Psoas muscle (tissue), 8 donors: ENCODE results near the gene AP2M1. TPM values are rescaled to one million over a fixed set of nuclear protein-coding genes. Genes with fewer than 3 reads are reported as not detected.

Experiments used
- ATAC-seq, 4 donors: fragments of 200-7000 bp; cut with Tn5 transposase; one replicate each; pipeline ENCODE4 v1.9.1; 2020; ENCODE audit warnings: moderate library complexity in 3 of 4, mild to moderate bottlenecking in 2 of 4
- DNase-seq, 2 donors: peaks; one replicate each; pipeline ENCODE4 v3.0.0-alpha.2; 2020
- H3K27ac ChIP-seq: fragments of 200-600 bp; one replicate; pipeline ENCODE4 v1.8.0; 2022
- H3K27me3 ChIP-seq, 3 donors: fragments of 200-600 bp in 1 of 3; one replicate each; pipeline versions ENCODE4 v1.6.1 to v1.8.0; 2013 to 2022; ENCODE audit warnings: low read length in 2 of 3, mild to moderate bottlenecking in 2 of 3, moderate library complexity in 1 of 3; ENCODE audit not compliant: insufficient read depth in 3 of 3
- H3K36me3 ChIP-seq, 2 donors: fragments of 200-600 bp in 1 of 2; one replicate each; pipeline versions ENCODE4 v1.6.1 to v1.8.0; 2013 to 2022; ENCODE audit warnings: low read depth in 1 of 2, mild to moderate bottlenecking in 1 of 2, moderate library complexity in 1 of 2; ENCODE audit not compliant: insufficient read depth in 1 of 2
- H3K4me1 ChIP-seq: fragments of 200-600 bp; one replicate; pipeline ENCODE4 v1.8.0; 2022
- H3K4me3 ChIP-seq: fragments of 200-600 bp; one replicate; pipeline ENCODE4 v1.8.0; 2022; ENCODE audit warnings: mild to moderate bottlenecking
- H3K9me3 ChIP-seq: fragments of 200-600 bp; one replicate; pipeline ENCODE4 v1.8.0; 2022
- CTCF ChIP-seq: fragments of 200-600 bp; IDR thresholded peaks from one replicate; pipeline ENCODE4 v1.8.0; 2022; ENCODE audit warnings: antibody characterized with exemption
- WGBS, 3 donors: extraction: QIAGEN DNeasy Blood & Tissue Kit; methylation state at CpG; one replicate each; pipeline versions ENCODE4 v1.1.6 to v1.1.7; 2013; 5-methylcytosine and 5-hydroxymethylcytosine counted together
- intact Hi-C, 2 donors: fragments of 100-400 bp; cut with DNase I; formaldehyde crosslinking; loops; one replicate each; pipeline versions ENCODE4 v1.11.0 to v1.14.2; 2022
- polyA plus RNA-seq, 3 donors: library from polyadenylated mRNA; stranded (reverse); fragments of 200-250 nt; gene quantifications; one replicate each; pipeline ENCODE4 v1.2.3, GENCODE V29; 2013
- total RNA-seq, 4 donors: library from RNA; stranded (reverse); fragmentation: NEBNext Ultra II Directional in 2 of 4; extraction: Animal tissue kit (Norgen Biotek cat#: 25700) in 2 of 4; gene quantifications; one replicate each; pipeline versions ENCODE4 v1.2.1 to v1.2.4, GENCODE V29; 2021 to 2023
- donor health status: healthy with polysubstance abuse.
- donor health status: DM: no; HTN: no; CAD: no; lungs with moderate emphysema.
- donor health status: Bipolar disorder and iron deficiency.
- donor health status: healthy.
- donor health status: DM: yes; HTN: yes; CAD: no.
- donor health status: DM: no; HTN: no; CAD: no.
- donor health status: DM: no; HTN: no; CAD: no.
- donor health status: DM: yes; HTN: yes; CAD: no.

Gene AP2M1
- total and polyA plus RNA-seq, 7 donors = 157 to 299 (median 171) TPM

GRCh38 chr3:184135911-184136260 lies 38.8 kb upstream of the AP2M1 start:
- no peak for DNase-seq
- no peaks in the 10 kb centered on the region for H3K9me3 ChIP-seq
- H3K36me3 ChIP-seq = peaks cover 3 to 40% of the 10 kb centered on the region in 2 donors
- no peak for TF ChIP-seq CTCF
- ATAC-seq = no peak
- peaks cover 11% of the 10 kb centered on the region for H3K4me1 ChIP-seq
- H3K27me3 ChIP-seq = no peaks in the 10 kb centered on the region
- intact Hi-C loops = loop anchor here (2.0 to 5.0 kb wide), 4 partner anchors 19 to 239 kb away; partner anchors contain the start of genes DVL3 (in 1 of the 2) and PSMD2 (in 1 of the 2)
- 2 to 4% (median 2%) methylated on average over 9 of the region's 9 CpGs for WGBS, 3 donors
- peak overlapping the region; percentile 96 for H3K4me3 ChIP-seq
- peak overlapping the region; percentile 93 for H3K27ac ChIP-seq

DNA sequence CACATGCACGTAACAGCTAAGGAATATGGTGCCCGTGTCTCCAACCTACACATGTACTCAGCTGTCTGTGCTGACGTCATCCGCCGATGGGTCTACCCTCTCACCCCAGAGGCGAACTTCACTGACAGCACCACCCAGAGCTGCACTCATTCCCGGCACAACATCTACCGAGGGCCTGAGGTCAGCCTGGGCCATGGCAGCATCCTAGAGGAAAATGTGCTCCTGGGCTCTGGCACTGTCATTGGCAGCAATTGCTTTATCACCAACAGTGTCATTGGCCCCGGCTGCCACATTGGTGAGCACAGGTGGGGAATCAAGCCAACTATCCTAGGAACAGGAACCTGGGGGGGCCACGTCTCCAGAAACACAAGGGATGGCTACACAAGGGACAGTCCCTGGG lies 34.2 kb upstream of the AP2M1 start:
- ATAC-seq = no peak
- DNase-seq = no peak
- Histone ChIP-seq H3K27me3 (no peaks in the 10 kb centered on the region), H3K9me3 (no peaks in the 10 kb centered on the region), H3K4me3 (no peak overlapping the region), H3K27ac (no peak overlapping the region), H3K36me3 (peaks cover 31 to 86% of the 10 kb centered on the region in 2 donors), H3K4me1 (peaks cover 24% of the 10 kb centered on the region)
- no peak for TF ChIP-seq CTCF
- 81 to 91% (median 84%) methylated on average over 10 of the region's 10 CpGs for WGBS, 3 donors
- intact Hi-C loops = loop anchor here (5.0 to 10.0 kb wide), 2 partner anchors 42 to 246 kb away; no protein-coding TSS in a partner anchor

GRCh38 chr3:184142199-184142598 lies 32.5 kb upstream of the AP2M1 start:
- H3K27me3 ChIP-seq = no peaks in the 10 kb centered on the region
- no peak overlapping the region for H3K27ac ChIP-seq
- 90 to 95% (median 92%) methylated on average over 7 of the region's 7 CpGs for WGBS, 3 donors
- peaks cover 31 to 98% of the 10 kb centered on the region in 2 donors for H3K36me3 ChIP-seq
- intact Hi-C loops = loop anchor here (5.0 to 10.0 kb wide), 2 partner anchors 40 to 247 kb away; no protein-coding TSS in a partner anchor
- H3K9me3 ChIP-seq = no peaks in the 10 kb centered on the region
- ATAC-seq (no peak), DNase-seq (no peak)
- H3K4me1 ChIP-seq = peaks cover 20% of the 10 kb centered on the region
- TF ChIP-seq CTCF = no peak
- no peak overlapping the region for H3K4me3 ChIP-seq

- intact Hi-C loops = loop anchor here (5.0 to 10.0 kb wide), 2 partner anchors 39 to 249 kb away; no protein-coding TSS in a partner anchor
- DNase-seq = no peak
These were observed 31.3 kb upstream of the AP2M1 start for GRCh38 chr3:184143327-184143726.

More at GRCh38 chr3:184143327-184143726, 31.3 kb upstream of the AP2M1 start:
- no peak for TF ChIP-seq CTCF
- 88 to 93% (median 91%) methylated on average over 3 of the region's 3 CpGs for WGBS, 3 donors
- Histone ChIP-seq H3K36me3 (peaks cover 28 to 87% of the 10 kb centered on the region in 2 donors), H3K9me3 (no peaks in the 10 kb centered on the region), H3K27ac (no peak overlapping the region), H3K27me3 (no peaks in the 10 kb centered on the region), H3K4me1 (peaks cover 20% of the 10 kb centered on the region), H3K4me3 (no peak overlapping the region)
- ATAC-seq = no peak
